Left ventricle myocardium superior (tissue), 1 donor: ENCODE results near the gene SIPA1L2. TPM values are rescaled to one million over a fixed set of nuclear protein-coding genes. Genes with fewer than 3 reads are reported as not detected.

Source experiments
- total RNA-seq: library from RNA; stranded (reverse); fragmentation: NEBNext Ultra II Directional; extraction: Animal tissue kit (Norgen Biotek cat#: 25700); gene quantifications from one replicate; pipeline ENCODE4 v1.2.1, GENCODE V29; 2021
- donor health status: DM: no; HTN: yes; CAD: no; lungs with severe emphysema.

The SIPA1L2 gene
- total RNA-seq, 1 donor from 2014 or later, result 127 TPM

Other genes starting within 250 kb of the SIPA1L2 start
- 2.6 TPM for gene MAP10, start 175.3 kb upstream of the SIPA1L2 start, total RNA-seq